SH-SY5Y (cell line): ENCODE data around the gene INSYN1.

Source experiments
- GATA2 ChIP-seq: IDR thresholded peaks from 2 replicates; pipeline ENCODE4 v1.6.1; 2011; ENCODE audit warnings: mild to moderate bottlenecking, low read depth, low read length
- GATA3 ChIP-seq: IDR thresholded peaks from 2 replicates; pipeline ENCODE4 v1.6.1; 2011; ENCODE audit warnings: low read depth, mild to moderate bottlenecking, low read length, moderate library complexity

GRCh38 chr15:73694419-73694818, 58.7 kb downstream of the INSYN1 start:
- no peak for TF ChIP-seq GATA2
- TF ChIP-seq GATA3, result no peak
